ENCODE results near the gene CLEC4E.
A peak's percentile ranks its signal among the peaks of the same experiment; 100 is the strongest.
"Not testable (repeated sequence)": the region's sequence is repeated elsewhere in the genome, so short reads cannot be mapped to it uniquely, and the experiment has no call there.

Gene CLEC4E

DNA sequence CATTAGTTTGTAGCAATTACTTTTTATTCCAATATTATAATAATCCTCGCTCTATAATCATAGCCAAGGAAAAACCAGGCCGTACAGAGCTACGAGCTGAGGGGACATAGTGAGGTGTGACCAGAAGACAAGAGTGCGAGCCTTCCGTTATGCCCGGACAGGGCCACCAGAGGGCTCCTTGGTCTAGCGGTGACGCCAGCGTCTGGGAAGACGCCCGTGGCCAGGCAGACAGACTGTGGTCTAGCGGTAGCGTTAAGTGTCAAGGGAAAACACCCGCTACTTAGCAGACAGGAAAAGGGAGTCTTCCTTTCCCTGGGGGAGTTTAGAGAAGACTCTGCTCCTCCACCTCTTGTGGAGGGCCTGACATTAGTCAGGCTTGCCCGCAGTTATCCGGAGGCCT is 2.9 kb downstream of the CLEC4E start:
- not testable (repeated sequence) for DNase-seq

- no peak for DNase-seq
Measured at GRCh38 chr12:8532045-8532444, 8.7 kb downstream of the CLEC4E start.

GRCh38 chr12:8527250-8528130 is 13.2 kb downstream of the CLEC4E start:
- DNase-seq = no peak

GRCh38 chr12:8519171-8519570 is 21.5 kb downstream of the CLEC4E start:
- no peak for DNase-seq

GRCh38 chr12:8517971-8518370 is 22.7 kb downstream of the CLEC4E start:
- DNase-seq = no peak

DNA sequence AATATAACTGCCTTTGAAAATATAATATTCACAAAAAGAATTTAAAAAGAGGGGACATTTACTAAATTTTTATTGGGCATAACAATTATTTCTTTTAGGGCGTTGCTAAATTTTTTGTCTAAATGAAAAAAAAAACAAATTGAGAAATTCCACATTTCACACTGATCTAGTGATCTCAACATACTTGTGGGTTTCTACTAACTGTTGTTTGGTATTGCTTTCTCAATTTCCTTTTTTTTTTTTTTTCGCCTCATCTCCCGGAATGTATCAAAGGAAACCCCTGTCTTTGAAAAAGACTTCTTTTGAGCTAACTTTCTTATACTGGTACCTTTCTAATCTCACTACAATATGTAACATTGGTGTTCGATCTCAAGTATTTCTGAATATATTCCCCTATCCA is 27.4 kb downstream of the CLEC4E start, which contains the start of gene CLEC4D:
Gene CLEC4D, plus strand, starts transcription at position 248 of the 400 bp plus-strand sequence. CDS start 230 bp downstream, outside the sequence.
- DNase-seq = no peak

DNA sequence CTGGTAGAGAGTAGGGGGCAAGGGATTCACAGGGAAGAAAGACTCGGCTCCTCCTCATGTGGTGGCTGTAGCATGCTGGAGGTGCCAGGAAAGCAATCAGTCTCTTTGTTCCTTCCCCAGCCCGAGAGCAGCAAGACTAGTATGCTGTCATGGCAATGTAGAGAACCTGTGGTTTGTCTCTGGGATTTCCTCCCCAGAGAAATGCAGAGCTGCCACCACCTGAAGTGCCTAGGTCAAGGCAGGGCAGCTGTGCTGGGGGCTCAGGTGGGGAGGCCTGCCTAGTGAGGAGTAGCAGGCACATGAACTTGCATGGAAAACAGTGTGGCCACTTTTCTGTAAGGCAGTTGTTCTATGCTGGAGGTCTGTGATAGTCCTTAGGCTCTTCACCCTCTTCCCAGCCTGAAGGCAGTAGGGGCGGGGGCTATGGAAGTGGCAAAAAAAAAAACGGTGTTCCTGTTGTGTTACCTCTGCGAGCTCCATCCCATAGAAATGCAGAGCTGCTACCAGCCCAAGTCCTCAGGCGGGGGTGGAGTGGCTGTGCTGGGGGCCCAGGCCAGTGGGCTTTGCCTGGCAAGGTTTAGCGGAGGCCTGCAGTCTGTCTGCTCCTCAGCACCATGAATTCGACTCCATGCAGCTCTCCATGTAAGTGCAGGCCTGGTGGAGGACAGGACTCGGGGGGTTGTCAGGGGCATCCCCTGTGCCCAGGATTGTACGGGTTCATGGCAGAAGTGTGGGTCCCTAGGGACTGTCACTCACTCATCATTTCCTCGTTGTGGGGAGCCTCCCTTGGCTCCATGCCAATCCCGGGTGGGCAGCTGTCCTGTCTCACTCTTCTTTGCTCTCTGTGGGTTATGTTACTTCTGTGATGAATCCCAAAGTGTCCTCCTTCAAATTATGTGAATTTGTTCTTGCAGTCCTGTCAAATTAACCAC is 31.5 kb downstream of the CLEC4E start:
- no peak for DNase-seq

GRCh38 chr12:8508223-8508622 is 32.5 kb downstream of the CLEC4E start:
- no peak for DNase-seq

DNA sequence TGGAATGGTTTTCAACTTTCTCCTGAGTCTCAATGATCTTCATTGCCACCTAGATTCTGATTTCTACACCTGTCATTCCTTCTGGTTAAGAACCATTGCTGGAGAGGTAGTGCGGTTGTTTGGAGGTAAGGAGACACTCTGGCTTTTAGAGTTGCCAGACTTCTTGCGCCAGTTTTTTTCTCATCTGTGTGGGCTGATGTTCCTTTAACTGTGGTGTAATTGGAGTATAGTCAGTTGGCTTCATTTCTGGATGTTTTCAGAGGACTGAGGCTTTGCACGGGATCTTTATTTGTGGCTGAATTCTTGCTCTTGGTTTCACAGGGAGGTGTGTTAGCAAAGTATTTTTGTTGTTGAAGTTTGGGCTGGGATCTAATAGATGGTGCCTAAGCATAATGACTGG is 33.1 kb downstream of the CLEC4E start:
- no peak for DNase-seq

DNA sequence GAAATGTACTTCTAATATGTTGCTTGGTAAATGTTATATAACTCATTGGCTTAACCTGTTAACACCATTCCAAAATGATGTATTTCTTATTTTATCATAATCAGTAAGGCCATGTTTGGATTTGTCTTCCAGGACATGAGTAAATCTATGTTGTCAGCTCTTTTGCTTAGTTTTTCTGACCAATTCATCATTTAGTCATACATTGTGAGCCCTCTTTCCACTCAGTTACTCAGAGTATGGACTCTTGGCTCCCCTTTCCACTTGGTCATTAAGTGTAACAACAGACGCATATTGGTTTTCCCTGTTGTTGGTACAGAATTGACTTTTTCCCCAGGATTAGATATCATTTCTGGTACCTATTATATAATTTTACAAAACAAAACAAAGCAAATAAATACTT is 36.4 kb downstream of the CLEC4E start:
- DNase-seq = no peak

DNA sequence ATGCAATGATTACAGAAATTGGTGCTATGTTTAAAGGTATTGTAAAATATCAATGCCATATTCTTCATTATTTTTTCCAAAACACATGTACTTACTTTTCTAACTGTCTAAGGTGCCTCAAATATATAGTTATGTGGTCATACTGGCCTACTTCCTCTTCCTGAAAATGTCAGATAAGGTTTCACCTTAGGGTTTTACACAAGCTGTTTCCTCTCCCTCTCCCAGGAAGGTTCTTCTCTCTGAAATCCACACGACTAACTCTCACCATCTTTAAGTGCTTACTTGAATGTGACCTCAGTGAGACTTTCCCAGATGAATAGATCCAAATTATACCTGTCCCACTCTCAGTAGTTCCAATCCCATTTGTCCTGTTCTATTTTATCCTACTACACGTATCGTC is 39.0 kb downstream of the CLEC4E start:
- no peak for DNase-seq

DNA sequence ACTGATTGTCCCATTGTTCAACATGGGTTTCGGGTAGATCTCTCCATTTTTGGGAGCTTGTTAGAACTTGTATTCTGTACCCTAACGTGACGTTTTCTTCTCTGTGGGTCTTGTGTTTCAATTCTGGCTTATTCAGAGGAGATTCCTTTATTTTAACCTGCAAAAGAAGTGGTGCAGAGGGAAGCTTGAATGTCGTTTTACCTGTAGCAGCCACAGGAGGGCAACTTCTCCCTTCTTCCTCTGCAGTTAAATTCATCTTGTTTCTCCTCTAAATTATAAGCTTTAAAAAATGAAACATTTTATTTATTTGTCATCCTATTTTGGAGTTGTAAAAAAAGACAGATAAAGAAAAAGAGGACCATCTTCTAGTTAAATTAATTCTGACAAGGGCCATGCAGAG is 41.1 kb downstream of the CLEC4E start:
- no peak for DNase-seq

DNA sequence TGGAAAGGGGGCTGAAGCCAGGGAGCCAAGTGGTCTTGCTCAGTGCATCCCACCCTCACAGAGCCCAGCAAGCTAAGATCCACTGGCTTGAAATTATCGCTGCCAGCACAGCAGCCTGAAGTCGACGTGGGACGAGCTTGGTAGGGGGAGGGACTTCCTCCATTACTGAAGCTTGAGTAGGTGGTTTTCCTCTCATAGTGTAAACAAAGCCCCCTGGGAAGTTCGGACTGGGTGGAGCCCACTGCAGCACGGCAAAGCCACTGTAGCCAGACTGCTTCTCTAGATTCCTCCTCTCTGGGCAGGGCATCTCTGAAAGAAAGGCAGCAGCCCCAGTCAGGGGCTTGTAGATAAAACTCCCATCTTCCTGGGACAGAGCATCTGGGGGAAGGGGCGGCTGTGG is 44.6 kb downstream of the CLEC4E start:
- DNase-seq = not testable (repeated sequence)

GRCh38 chr12:8495671-8496070 is 45.0 kb downstream of the CLEC4E start:
- DNase-seq = not testable (repeated sequence)

DNA sequence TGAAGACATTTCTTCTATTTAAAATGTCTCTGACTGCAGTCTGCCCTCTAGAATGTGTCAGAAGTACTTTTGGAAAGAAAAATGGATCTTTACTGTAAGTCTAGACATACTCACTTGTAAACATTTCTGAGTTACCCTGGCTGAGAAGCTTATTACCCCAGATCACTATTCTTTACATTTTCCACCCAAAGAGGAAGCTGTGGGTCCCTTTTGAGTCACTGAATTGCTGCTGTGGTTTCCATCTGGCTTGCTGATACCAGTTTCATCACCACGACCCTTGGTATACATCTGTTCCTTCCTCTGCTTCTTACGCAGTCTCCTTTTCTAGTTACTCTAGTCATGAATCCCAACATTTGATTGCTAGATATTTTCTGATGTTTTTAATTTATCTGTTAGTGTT is 47.6 kb downstream of the CLEC4E start:
- DNase-seq = peak in 2 of 5 experiments; percentile 53 to 91

DNA sequence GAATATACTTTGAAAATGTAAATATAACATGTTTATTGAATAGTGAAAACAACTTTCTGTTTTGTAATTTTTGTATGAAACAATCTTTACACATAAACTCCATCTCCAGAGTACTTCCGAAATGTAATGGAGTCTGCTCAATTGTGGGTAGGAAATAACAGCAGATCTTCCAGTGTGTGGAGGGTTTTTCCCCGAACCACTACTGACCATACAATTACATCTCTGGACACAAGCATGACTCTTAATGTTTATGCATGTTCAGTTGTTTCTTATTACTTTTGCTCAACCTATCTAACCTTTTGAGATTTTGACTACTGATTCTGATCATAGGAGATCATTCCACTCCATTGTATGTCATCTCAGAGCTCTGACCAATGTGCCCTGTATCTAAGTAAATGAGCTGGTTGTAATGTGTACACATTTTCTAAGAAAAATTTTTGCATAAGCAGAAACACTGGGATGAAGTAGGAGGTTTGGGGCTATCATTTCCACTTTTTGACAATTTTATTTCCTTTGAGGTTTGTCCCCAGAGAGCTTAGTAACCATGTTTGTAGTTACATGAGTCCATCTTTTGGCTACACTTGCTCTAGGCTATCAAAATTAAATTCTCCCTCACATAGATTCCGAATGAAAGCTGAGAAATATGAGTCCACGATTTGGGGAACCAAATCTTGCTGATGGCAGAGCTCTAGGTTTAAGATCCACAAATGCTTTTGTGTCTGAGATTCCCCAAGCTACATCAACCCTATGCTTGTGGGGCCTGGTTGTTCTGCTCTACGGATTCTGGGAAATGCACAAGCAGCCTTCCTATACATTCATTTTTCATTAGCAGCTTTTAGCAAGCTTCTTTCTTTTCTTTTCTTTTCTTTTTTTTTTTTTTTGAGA is 48.8 kb downstream of the CLEC4E start:
- no peak for DNase-seq

Data from T-helper 2 cell (primary cell).